LNCaP clone FGC (cell line): ENCODE data around the gene SLC22A5.
A peak's percentile ranks its signal among the peaks of the same experiment; 100 is the strongest.

Source experiments
- DNase-seq: peaks from one replicate; pipeline ENCODE4 v3.0.0-alpha.2; 2011; ENCODE audit warnings: low read depth
- H3K4me3 ChIP-seq: 2 replicates; pipeline ENCODE4 v1.5.1; 2011; ENCODE audit warnings: mild to moderate bottlenecking, low read depth, low read length, control low read depth
- CTCF ChIP-seq: IDR thresholded peaks from 2 replicates; pipeline ENCODE4 v1.5.1; 2012; ENCODE audit warnings: mild to moderate bottlenecking; ENCODE audit not compliant: control insufficient read depth, insufficient read depth; ENCODE audit errors: extremely low read depth

SLC22A5 gene

GRCh38 chr5:132426525-132427138 lies 57.1 kb downstream of the SLC22A5 start:
- 0 out of 2 replicates have a peak, but pooled peaks have one; percentile 25 for TF ChIP-seq CTCF
- no peak for DNase-seq
- no peak overlapping the region for H3K4me3 ChIP-seq

- no peak overlapping the region for H3K4me3 ChIP-seq
- no peak for DNase-seq
- no peak for TF ChIP-seq CTCF
Observed at GRCh38 chr5:132427281-132428146, 58.0 kb downstream of the SLC22A5 start.

GRCh38 chr5:132428147-132428482 lies 58.6 kb downstream of the SLC22A5 start:
- no peak for DNase-seq
- no peak for TF ChIP-seq CTCF
- no peak overlapping the region for H3K4me3 ChIP-seq

GRCh38 chr5:132428484-132429462 lies 59.3 kb downstream of the SLC22A5 start:
- TF ChIP-seq CTCF = no peak
- H3K4me3 ChIP-seq = no peak overlapping the region
- DNase-seq = no peak

- no peak for DNase-seq
- TF ChIP-seq CTCF = no peak
- no peak overlapping the region for H3K4me3 ChIP-seq
Observed at GRCh38 chr5:132429463-132430440, 60.2 kb downstream of the SLC22A5 start.

GRCh38 chr5:132430746-132431145 lies 61.2 kb downstream of the SLC22A5 start:
- no peak for DNase-seq
- no peak for TF ChIP-seq CTCF
- no peak overlapping the region for H3K4me3 ChIP-seq
